NCI-H2196 (cell line): ENCODE results near the gene SPTB.

Experiments
- DNase-seq: peaks from one replicate; lab custom pipeline; 2025; ENCODE audit not compliant: unreplicated experiment; lab: John Stamatoyannopoulos, UW

Gene SPTB

GRCh38 chr14:64755781-64756221 is 123.9 kb downstream of the SPTB start:
- no peak for DNase-seq

GRCh38 chr14:64754685-64755084 is 125.0 kb downstream of the SPTB start:
- DNase-seq, result no peak

- no peak for DNase-seq
Observed at GRCh38 chr14:64753999-64754398, 125.7 kb downstream of the SPTB start.

DNA sequence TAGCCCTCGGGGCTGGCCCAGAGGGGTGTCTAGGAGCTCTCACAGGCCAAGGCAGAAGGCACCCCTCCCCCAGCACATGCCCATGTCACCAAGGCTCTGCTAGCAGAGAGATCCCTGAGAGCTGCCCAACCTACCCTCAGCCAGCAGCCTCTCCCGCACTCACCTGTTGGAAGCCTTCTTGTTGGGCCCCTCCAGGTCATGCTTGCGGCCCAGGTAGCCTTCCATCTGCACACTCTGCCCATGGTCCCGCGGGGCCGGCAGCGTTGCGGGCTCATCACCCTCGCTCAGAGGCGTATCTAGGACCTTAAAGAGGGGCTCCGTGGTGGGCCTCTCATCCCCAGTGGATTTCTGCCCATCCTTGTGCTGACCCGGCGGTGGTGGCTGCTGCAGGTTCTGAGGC is 126.3 kb downstream of the SPTB start:
- DNase-seq, result no peak

DNA sequence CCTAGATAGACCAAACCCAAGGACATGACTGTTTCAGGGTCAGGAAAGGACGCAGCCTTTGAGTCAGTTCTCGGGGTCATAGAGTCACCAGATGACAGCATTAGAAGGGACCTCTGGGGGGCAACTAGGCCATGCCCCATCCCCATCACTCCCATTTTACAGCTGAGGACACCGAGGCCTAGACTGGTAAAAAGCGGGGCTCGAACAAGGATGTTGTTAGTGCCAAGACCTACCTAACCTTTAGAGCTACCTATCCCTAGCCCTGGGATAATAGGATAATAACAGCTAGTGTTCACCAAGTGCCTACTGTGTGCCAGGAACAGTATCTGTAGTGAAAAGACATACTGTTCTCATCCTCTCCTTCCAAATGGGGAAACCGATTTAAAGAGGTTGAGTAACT is 126.8 kb downstream of the SPTB start:
- DNase-seq, result no peak

GRCh38 chr14:64748995-64749714 is 130.6 kb downstream of the SPTB start:
- no peak for DNase-seq

DNA sequence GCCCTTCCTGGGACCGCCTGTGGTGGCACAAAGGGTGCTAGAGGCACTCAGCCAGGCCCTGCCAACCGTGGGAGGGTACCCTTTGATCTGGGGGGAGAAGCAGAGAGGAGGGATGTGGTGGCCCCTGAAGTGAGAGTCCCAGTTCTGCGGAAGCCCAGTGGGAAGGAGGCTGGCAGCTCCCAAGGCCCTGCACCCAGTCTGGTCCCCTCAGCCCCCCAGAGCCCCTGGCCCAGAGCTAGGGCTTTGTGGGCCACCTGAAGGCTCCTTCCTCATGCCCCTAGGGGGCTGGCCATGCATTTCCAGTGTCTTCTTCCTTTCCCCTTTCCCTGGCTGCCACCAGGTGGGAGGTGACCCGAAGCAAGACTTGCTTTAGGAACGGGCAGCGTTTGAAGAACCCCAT is 131.2 kb downstream of the SPTB start:
- DNase-seq, result no peak

- no peak for DNase-seq
Observed at GRCh38 chr14:64747327-64747726, 132.4 kb downstream of the SPTB start.

DNA sequence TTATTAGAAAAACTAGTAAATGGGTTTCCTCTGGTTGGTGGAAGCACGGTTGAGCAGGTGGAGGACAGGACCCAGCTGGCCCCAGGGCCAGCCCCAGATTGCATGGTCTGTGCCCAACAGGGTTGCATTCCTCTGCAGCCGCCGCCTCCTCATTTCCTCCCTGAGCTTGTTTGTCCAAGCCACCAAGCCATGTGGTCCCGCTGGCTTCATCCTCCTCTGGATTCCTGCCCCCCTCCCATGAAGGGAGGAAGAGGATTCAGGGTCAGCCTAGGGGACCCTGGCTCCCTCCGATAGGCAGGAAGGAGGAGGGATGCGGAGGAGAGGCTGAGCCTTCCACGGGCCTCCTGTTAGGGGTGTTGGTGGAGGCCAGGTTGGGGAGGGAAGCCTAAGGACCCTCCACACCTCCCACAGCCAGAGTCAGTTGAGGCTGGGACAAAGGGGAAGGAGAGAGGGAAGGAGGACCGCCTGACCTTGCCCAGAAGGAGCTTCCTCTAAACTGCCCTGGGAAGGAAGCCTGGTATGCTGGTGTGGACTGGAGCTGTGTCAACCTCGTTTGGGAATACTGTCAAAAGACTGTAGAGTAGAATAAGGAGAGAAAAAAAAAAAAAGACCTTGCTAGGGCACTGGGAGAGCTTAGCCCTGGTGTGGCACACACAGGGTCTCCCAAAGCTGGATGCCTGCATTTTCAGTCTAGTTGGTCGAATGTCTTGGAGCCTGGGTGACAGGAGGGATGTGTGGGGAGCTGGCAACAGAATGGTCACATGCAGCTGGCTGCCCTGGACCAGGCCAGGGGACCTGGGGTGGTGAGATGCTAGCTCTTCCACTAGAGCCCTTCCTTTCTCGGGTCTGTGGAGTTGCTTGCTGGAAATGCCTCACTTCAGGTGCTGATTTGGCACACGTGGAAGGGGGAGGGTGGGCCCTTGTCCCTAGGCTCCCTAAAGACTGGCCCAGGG is 133.1 kb downstream of the SPTB start:
- no peak for DNase-seq

DNA sequence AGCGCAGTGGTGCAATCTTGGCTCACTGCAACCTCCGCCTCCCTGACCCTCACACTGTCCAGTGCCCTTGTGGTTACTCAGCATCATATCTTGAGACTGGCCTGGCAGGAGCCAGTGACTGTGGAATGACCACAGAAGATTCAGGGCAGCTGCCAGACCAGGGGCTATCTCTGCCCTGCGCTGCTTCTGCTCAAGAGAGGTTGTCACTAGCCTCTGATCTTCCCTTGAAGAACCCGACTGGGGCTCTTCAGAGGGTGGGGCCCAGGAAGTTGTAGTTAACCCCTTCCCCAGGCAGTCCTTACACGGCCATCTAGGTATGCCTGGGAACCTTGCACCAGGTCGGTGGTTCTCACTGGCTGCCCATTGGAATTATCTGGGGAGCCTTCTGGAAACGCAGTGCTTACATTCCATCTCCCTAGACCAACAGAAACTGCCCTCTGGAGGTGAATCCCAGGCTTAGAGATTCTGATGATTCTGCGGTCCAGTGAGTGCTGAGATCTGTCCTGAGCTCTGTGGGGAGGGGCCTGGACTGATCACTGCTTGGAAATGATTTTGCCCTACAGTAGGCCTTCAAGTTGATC is 134.1 kb downstream of the SPTB start:
- no peak for DNase-seq

GRCh38 chr14:64743061-64743460 is 136.6 kb downstream of the SPTB start:
- DNase-seq, result no peak

DNA sequence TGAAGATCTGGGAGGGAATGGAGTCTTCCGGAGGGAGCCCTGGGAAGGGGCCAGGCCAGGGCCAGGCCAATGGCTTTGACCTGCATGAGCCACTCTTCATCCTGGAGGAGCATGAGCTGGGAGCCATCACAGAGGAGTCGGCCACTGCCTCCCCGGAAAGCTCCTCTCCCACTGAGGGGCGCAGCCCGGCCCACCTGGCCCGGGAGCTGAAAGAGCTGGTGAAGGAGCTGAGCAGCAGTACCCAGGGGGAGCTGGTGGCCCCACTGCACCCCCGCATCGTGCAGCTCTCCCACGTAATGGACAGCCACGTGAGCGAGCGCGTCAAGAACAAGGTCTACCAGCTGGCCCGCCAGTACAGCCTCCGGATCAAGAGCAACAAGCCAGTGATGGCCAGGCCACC is 137.7 kb downstream of the SPTB start:
- DNase-seq, result no peak

- DNase-seq, result no peak
Observed at GRCh38 chr14:64741200-64741599, 138.5 kb downstream of the SPTB start.

DNA sequence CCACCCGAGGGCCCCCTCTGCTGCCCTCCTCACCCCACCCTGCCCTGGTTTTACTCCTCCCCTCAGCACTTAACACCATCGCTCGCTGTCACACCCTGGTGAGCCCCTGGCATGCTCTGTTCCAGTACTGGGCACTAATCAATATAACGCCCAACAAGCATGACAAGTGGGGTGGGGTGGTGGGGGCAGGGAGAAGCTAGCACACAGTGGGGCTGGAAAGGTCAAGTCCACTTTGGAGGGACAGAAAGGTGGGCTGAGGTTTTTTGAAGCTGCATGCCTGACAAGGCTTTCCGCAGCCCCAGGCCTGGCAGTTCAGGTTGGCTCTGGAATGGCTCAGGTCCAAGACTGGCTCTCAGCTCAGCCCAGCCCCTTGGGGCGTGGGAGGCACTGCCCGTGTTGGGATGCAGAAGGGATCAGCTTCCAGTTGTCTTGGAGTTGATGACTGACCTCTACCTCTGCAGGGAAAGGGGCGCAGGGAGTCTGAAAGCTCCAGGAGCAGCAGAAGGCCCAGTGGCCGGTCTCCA is 141.4 kb downstream of the SPTB start:
- no peak for DNase-seq

DNA sequence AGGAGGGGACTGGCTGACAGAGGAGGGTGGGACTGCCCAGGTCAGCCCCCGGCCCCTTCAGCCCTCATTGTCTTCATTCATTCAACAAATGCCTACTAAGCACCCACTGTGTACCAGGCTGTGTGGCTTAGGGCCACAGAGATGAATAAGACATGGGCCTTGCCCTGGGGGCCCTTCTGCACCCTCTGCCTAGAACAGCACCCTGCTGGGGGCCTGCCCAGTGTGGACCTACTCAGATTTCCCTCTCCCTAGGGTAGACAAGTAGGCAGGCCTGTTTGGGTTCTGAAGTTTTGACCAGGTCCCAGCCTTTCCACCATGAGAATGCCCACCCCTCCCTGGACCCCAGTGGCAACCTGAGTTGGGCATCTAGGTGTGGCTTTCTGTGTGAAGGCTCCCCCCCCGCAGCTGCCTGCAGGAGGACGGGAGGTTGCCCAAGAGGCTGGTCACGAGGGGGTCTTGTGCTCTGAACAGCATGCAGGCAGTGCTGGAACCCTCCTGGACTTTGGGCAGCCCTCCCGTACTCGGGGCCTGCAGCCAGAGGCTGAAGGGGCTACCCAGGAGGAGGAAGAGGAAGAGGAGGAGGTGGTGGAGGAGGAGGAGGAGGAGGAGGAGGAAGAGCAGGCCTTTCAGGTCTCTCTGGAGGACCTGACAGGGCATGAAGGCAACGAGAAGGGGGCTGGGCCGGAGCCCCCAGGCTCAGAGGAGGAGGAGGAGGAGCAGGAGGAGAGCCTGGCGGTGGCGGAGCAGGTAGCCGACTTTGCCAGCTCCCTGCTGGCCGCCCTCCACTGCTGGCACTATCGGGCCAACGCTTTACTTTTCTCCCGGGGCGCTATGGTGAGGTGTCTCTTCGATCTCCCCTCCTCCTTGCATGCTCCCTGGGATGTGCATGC is 142.1 kb downstream of the SPTB start:
- DNase-seq, result no peak

DNA sequence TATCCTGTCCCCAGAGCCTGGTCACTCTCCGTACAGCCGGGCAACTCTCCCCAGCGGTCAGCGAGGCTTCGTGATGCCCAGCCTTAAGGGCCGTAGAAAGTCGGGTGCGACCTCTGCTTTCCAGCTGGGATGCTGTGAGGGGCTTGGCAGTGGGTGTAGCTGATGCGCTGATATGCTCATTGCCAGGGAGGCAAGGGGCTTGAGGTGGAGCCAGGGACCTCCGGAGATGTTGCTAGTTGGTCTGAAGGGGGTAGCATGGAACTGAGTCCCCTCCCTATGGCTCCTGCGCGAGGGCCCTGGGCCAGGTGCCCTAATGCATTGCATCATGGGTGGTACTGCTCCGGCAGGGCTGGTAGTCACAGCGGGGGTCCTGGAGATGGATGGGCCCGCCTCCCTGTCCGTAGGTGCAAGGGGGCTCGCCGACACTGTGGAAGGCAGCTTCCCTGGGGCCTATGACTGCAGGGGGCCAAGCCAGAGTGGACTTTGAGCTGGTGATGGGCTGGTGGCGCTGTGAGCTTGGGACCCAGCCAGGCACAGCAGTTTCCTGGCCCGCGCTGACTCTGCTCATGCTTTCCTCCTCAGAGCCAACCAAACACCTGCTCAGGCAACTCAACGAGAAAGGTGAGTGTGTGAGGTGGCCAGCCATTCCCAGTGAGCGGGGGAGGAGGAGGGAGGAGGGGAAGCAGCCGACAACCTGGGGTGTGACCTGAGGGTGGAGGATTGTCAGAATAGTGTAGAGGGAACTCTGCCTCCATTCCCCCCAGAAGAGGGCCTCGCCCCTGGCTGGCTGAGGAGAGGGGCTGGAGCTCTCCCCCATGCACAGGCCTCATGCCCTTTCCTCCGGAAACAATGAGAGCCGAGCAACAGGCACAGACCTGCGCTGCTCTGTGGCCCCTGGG is 143.2 kb downstream of the SPTB start:
- DNase-seq, result peak; percentile 86

DNA sequence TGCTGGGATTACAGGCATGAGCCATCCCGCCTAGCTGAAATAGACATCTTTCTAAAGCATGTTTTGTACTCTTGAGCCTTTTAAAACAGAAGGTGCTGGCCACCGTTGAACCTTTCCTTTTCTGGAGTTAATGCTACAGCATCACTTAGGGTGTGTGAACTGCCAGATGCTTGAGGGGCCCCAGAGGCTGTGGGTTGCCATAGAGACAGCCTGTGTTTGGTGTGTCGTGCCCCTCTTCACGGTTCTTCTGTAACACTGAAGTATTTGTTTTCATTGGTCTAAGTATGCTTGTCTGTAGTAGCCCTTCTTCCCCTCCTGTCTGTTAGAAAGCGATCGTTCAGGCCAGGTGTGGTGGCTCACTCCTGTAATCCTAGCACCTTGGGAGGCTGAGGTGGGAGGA is 144.7 kb downstream of the SPTB start:
- DNase-seq, result peak; percentile 32

GRCh38 chr14:64733899-64734298 is 145.8 kb downstream of the SPTB start:
- DNase-seq, result no peak

GRCh38 chr14:64733321-64733720 is 146.4 kb downstream of the SPTB start:
- DNase-seq, result no peak
